Endothelial cell of umbilical vein (primary cell): ENCODE results near the gene ELF4.

Experiments
- EZH2 ChIP-seq: IDR thresholded peaks from 2 replicates; pipeline ENCODE4 v1.6.1; 2012; ENCODE audit warnings: borderline replicate concordance, low read depth, mild to moderate bottlenecking, moderate library complexity, low read length, inconsistent platforms; ENCODE audit not compliant: severe bottlenecking
- JUN ChIP-seq: IDR thresholded peaks from 2 replicates; pipeline ENCODE4 v1.6.1; 2011; ENCODE audit warnings: borderline replicate concordance, low read depth; ENCODE audit not compliant: insufficient read length, insufficient read depth
- POLR2A ChIP-seq: IDR thresholded peaks from 2 replicates; pipeline ENCODE4 v1.6.1; 2012; ENCODE audit warnings: low read depth, mild to moderate bottlenecking, control low read depth, low read length
- TF ChIP-seq, protein P1 (sequence below), 2 donors: IDR thresholded peaks; 1 replicate in 1 of 2; 2 replicates in 1 of 2; pipeline ENCODE4 v1.5.1; 2011; ENCODE audit warnings: low read length in 2 of 2, mild to moderate bottlenecking in 2 of 2, moderate library complexity in 2 of 2, control low read depth in 1 of 2, inconsistent platforms in 1 of 2, low read depth in 1 of 2; ENCODE audit not compliant: insufficient read depth in 1 of 2; ENCODE audit errors: extremely low read depth in 1 of 2

DNA sequence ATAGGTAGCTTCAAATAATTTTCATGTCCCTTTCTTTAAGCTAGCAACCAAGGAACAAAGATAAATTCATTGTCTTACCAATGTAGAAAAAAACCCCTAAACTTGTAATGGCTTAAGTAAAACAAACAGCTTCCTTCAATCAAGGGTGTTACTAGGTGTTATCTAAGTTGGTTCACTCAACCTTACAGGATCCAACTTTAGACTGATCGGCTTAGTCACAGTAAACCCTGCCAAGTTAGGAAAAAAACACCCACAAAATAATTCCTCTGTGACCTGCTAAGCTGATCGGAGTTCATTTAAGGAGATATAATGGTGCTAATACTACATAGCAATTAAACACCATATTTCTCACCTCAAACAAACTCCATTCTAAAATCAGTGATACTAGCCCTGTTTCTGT, 45.3 kb upstream of the ELF4 start:
- TF ChIP-seq, protein P1, sequence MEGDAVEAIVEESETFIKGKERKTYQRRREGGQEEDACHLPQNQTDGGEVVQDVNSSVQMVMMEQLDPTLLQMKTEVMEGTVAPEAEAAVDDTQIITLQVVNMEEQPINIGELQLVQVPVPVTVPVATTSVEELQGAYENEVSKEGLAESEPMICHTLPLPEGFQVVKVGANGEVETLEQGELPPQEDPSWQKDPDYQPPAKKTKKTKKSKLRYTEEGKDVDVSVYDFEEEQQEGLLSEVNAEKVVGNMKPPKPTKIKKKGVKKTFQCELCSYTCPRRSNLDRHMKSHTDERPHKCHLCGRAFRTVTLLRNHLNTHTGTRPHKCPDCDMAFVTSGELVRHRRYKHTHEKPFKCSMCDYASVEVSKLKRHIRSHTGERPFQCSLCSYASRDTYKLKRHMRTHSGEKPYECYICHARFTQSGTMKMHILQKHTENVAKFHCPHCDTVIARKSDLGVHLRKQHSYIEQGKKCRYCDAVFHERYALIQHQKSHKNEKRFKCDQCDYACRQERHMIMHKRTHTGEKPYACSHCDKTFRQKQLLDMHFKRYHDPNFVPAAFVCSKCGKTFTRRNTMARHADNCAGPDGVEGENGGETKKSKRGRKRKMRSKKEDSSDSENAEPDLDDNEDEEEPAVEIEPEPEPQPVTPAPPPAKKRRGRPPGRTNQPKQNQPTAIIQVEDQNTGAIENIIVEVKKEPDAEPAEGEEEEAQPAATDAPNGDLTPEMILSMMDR (IDR thresholded peaks at IDR 0.05; ENCODE audit: extremely low read depth in 1 of 2, insufficient read depth in 1 of 2, low read depth in 1 of 2, low read length in 2 of 2), result no peak
- no peak for TF ChIP-seq POLR2A
- no peak for TF ChIP-seq JUN
- TF ChIP-seq EZH2, result no peak
